ENCODE measurements around the gene USP31.
"Not testable (repeated sequence)": the region's sequence is repeated elsewhere in the genome, so short reads cannot be mapped to it uniquely, and the experiment has no call there.

The USP31 gene

GRCh38 chr16:23129686-23130085 lies 19.6 kb downstream of the USP31 start:
- no peak for DNase-seq

GRCh38 chr16:23128056-23128455 lies 21.2 kb downstream of the USP31 start:
- no peak for DNase-seq

- no peak for DNase-seq
Measured at GRCh38 chr16:23125277-23125676, 24.0 kb downstream of the USP31 start.

GRCh38 chr16:23124315-23124714 lies 24.9 kb downstream of the USP31 start:
- DNase-seq, result no peak

- DNase-seq, result no peak
Measured at GRCh38 chr16:23122144-23122543, 27.1 kb downstream of the USP31 start.

- DNase-seq, result no peak
Measured at GRCh38 chr16:23121024-23121423, 28.2 kb downstream of the USP31 start.

GRCh38 chr16:23120562-23120961 lies 28.7 kb downstream of the USP31 start:
- no peak for DNase-seq

- DNase-seq, result no peak
Measured at GRCh38 chr16:23119570-23119969, 29.7 kb downstream of the USP31 start.

- no peak for DNase-seq
Measured at GRCh38 chr16:23114131-23114904, 34.9 kb downstream of the USP31 start.

- no peak for DNase-seq
Measured at GRCh38 chr16:23113185-23113584, 36.1 kb downstream of the USP31 start.

GRCh38 chr16:23110257-23110899 lies 38.9 kb downstream of the USP31 start:
- no peak for DNase-seq

GRCh38 chr16:23107936-23108335 lies 41.3 kb downstream of the USP31 start:
- no peak for DNase-seq

GRCh38 chr16:23107117-23107516 lies 42.1 kb downstream of the USP31 start:
- no peak for DNase-seq

GRCh38 chr16:23105309-23105708 lies 43.9 kb downstream of the USP31 start:
- no peak for DNase-seq

- no peak for DNase-seq
Measured at GRCh38 chr16:23104032-23104955, 45.0 kb downstream of the USP31 start.

- DNase-seq, result no peak
Measured at GRCh38 chr16:23103603-23104002, 45.6 kb downstream of the USP31 start.

GRCh38 chr16:23101012-23101550 lies 48.2 kb downstream of the USP31 start:
- DNase-seq, result no peak

- not testable (repeated sequence) for DNase-seq
Measured at GRCh38 chr16:23096450-23096849, 52.8 kb downstream of the USP31 start.

- not testable (repeated sequence) for DNase-seq
Measured at GRCh38 chr16:23094136-23094535, 55.1 kb downstream of the USP31 start.

- DNase-seq, result no peak
Measured at GRCh38 chr16:23092801-23093117, 56.5 kb downstream of the USP31 start.

GRCh38 chr16:23092072-23092800 lies 57.0 kb downstream of the USP31 start:
- no peak for DNase-seq

- DNase-seq, result no peak
Measured at GRCh38 chr16:23089111-23089510, 60.1 kb downstream of the USP31 start.

- no peak for DNase-seq
Measured at GRCh38 chr16:23088018-23088417, 61.2 kb downstream of the USP31 start.

Data from hematopoietic multipotent progenitor cell treated with erythropoietin and hydrocortisone succinate and interleukin-3 and kit ligand, for 8 days (in vitro differentiated cells).